GM13976 (cell line): ENCODE measurements around the gene AAGAB.

Source experiments
- DNase-seq: peaks from one replicate; pipeline ENCODE4 v3.0.0; 2012; ENCODE audit warnings: low spot score
- in situ Hi-C: fragments of 300-500 bp; cut with MboI; formaldehyde crosslinking; loops from one replicate; pipeline ENCODE4 v1.12.0; 2022; ENCODE audit warnings: low sequenced_read_pairs, mixed read lengths, inconsistent platforms; ENCODE audit not compliant: unreplicated experiment
- TF ChIP-seq, protein P1 (sequence below): IDR thresholded peaks from 2 replicates; pipeline ENCODE4 v1.5.1; 2012; ENCODE audit warnings: borderline replicate concordance, mild to moderate bottlenecking; ENCODE audit not compliant: insufficient read depth; ENCODE audit errors: extremely low read depth, missing control alignments, control extremely low read depth

AAGAB gene

DNA sequence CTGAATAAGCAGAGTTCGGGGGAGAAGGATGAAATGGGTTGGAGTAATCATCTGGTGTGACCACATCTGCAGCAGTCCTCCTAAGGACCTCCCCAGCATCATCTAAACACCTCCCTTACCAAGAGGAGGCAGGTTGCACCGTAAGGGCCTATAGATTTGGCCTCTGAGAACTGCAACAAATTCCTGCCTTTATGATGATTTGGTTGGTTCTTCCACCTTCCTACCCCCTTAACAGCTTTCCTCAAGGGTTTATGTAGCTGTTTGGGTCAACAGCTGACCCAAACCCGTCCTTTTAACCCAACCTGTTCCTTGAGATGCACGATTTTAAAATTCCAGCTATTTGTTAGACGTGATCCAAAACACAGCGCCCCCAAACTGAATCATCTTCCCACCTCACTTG, 58.2 kb downstream of the AAGAB start:
- no peak for DNase-seq
- in situ Hi-C loops, result no loop called here
- TF ChIP-seq, protein P1, sequence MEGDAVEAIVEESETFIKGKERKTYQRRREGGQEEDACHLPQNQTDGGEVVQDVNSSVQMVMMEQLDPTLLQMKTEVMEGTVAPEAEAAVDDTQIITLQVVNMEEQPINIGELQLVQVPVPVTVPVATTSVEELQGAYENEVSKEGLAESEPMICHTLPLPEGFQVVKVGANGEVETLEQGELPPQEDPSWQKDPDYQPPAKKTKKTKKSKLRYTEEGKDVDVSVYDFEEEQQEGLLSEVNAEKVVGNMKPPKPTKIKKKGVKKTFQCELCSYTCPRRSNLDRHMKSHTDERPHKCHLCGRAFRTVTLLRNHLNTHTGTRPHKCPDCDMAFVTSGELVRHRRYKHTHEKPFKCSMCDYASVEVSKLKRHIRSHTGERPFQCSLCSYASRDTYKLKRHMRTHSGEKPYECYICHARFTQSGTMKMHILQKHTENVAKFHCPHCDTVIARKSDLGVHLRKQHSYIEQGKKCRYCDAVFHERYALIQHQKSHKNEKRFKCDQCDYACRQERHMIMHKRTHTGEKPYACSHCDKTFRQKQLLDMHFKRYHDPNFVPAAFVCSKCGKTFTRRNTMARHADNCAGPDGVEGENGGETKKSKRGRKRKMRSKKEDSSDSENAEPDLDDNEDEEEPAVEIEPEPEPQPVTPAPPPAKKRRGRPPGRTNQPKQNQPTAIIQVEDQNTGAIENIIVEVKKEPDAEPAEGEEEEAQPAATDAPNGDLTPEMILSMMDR, result no peak

DNA sequence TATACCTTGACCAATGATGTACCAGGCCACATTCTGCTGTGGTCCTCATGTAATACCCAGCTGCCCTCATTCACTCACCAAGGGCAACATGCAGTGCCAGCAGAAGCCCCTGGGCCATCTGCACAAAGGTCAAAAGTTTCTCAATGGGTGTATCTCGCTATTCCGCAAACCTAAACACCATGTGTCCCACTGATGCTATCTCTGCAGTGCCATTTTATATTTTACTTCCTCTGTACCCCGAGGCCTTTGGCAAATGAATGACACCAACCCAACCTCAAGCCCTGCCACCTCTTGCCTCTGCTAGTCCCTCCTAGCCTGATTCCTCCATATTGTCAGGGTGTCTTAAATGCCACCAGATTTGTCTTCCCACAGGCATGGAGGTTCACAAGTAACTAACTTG, 59.2 kb downstream of the AAGAB start:
- in situ Hi-C loops, result no loop called here

DNA sequence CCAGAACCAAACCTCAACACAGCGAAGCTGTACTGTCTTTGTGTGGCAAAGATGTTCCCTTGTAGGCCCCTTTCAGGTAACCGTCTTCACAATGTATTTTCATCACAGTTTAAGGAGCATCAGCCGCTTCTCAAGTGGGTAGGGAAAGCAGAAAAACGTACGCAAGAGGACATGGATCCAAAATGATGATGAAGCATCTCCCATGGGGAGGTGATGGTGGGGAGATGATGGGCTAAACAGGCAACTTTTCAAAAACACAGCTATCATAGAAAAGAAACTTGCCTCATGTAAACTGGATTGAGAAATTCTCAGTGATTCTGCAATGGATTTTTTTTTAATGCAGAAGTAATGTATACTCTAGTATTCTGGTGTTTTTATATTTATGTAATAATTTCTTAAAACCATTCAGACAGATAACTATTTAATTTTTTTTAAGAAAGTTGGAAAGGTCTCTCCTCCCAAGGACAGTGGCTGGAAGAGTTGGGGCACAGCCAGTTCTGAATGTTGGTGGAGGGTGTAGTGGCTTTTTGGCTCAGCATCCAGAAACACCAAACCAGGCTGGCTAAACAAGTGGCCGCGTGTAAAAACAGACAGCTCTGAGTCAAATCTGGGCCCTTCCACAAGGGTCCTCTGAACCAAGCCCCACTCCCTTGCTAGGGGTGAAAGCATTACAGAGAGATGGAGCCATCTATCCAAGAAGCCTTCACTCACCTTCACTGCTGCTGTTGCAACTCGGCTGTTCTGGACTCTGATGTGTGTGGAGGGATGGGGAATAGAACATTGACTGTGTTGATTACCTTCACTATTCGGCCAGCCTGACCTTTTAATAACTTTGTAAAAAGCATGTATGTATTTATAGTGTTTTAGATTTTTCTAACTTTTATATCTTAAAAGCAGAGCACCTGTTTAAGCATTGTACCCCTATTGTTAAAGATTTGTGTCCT, 60.0 kb downstream of the AAGAB start:
- in situ Hi-C loops, result no loop called here
- TF ChIP-seq, protein P1, result no peak
- DNase-seq, result no peak

More for the DNA sequence above, 59.2 kb downstream of the AAGAB start:
- TF ChIP-seq, protein P1, result no peak
- DNase-seq, result no peak

DNA sequence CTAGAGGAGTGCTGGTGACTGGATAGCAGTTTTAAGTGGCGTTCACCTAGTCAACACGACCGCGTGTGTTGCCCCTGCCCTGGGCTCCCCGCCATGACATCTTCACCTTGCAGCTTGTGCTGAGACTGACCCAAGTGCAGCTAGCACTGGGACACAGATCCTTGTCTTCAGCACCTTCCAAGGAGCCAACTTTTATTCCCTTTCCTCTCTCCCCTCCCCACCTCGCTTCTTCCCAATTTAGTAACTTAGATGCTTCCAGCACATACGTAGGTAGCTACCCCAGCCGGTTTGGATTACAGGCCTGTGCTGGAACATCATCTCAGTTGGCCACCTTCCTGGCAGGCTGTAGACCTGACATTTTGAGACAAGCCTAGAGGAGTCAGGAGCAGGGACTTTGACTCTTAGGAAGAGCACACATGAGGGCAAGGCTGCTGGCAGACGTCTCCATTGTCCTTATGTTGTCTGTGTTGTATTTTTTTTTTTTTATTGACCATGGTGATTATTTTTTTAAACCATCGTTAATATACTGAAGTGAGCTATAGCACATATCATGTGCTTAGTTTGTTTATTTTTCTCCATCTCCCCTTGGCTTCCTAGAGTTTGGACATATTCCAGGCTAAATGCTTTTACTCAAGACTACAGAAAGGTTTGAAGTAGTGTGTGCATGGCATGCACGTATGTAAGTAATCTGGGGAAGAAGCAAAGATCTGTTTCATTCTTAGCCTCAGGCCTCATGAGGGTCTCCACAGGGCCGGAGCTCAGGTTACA, 61.1 kb downstream of the AAGAB start:
- in situ Hi-C loops, result no loop called here
- no peak for DNase-seq
- TF ChIP-seq, protein P1, result no peak

DNA sequence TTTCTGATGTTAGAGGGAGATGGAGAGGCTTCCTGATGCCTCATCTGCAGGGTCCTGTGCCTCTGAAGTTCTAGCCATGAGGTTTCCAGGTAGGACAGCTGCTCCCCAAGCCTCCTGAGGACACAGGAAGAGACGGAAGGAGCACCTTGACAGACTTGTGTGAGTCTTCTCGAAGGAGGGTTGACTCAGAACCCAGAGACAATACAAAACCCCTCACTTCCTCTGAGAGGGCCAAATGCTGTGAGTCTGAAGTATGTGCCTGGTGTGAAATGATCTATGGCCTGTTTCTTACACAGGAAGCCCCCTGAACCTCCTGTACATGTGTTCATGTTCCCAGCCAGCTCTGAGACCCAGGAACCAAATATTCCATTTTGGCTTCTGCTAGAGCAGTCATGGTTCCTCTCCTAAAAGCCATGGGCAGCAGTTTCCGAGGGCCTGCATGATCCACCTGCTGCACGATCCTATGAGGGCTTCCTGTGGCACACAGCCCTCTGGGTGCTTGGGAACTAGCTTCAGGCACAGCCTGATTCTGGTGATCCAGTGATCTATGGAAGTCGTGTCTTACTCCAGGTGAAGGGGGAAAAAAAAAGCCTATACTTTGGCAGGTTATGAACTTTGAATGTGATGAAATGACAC, 62.2 kb downstream of the AAGAB start:
- TF ChIP-seq, protein P1, result no peak
- DNase-seq, result no peak
- in situ Hi-C loops, result no loop called here

DNA sequence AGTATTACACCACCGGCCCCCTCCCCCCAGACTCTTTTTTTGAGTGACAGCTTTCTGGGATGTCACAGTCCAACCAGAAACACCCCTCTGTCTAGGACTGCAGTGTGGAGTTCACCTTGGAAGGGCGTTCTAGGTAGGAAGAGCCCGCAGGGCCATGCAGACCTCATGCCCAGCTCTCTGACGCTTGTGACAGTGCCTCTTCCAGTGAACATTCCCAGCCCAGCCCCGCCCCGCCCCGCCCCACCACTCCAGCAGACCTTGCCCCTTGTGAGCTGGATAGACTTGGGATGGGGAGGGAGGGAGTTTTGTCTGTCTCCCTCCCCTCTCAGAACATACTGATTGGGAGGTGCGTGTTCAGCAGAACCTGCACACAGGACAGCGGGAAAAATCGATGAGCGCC, 63.6 kb downstream of the AAGAB start:
- in situ Hi-C loops, result no loop called here

More for the DNA sequence above, 63.6 kb downstream of the AAGAB start:
- DNase-seq, result peak; percentile 6
- TF ChIP-seq, protein P1, result no peak
